ENCODE results near the gene UGT1A6.
"Not testable (repeated sequence)": the region's sequence is repeated elsewhere in the genome, so short reads cannot be mapped to it uniquely, and the experiment has no call there.

UGT1A6 gene

DNA sequence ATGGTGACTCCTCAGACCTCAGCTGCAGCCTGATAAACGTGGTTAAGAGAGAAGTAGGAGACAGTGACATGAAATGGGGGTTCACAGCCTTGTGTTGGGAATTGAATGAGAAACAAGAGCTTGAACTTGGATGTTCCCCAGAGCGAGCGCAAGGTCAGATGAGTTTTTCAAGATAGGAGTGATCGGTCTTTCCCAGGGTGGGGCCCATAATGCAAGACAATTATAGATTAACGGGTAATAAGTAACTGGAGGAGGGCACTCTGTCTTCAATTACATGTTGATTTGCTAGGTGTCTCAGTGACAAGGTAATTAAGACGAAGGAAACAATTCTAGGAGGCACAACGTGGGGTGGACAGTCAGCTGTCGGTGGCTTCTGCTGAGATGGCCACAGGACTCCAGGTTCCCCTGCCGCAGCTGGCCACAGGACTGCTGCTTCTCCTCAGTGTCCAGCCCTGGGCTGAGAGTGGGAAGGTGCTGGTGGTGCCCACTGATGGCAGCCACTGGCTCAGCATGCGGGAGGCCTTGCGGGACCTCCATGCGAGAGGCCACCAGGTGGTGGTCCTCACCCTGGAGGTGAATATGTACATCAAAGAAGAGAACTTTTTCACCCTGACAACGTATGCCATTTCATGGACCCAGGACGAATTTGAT, 20.0 kb downstream of the UGT1A6 start, which contains the start of gene UGT1A5:
Gene UGT1A5 (plus strand): TSS at position 297 of the 651 bp plus-strand sequence. CDS start 85 bp downstream, at position 382.
- no peak for DNase-seq (ENCODE audit: low read depth, low spot score)

DNA sequence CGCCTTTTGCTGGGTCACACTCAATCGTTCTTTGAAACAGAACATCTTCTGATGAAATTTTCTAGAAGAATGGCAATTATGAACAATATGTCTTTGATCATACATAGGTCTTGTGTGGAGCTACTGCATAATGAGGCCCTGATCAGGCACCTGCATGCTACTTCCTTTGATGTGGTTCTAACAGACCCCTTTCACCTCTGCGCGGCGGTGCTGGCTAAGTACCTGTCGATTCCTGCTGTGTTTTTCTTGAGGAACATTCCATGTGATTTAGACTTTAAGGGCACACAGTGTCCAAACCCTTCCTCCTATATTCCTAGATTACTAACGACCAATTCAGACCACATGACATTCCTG, 20.5 kb downstream of the UGT1A6 start:
- DNase-seq (ENCODE audit: low read depth, low spot score) = no peak
- H3K27ac ChIP-seq = no peak overlapping the region

More for the DNA sequence above, 20.0 kb downstream of the UGT1A6 start, which contains the start of gene UGT1A5:
- H3K27ac ChIP-seq = no peak within 1 kb of the TSS

DNA sequence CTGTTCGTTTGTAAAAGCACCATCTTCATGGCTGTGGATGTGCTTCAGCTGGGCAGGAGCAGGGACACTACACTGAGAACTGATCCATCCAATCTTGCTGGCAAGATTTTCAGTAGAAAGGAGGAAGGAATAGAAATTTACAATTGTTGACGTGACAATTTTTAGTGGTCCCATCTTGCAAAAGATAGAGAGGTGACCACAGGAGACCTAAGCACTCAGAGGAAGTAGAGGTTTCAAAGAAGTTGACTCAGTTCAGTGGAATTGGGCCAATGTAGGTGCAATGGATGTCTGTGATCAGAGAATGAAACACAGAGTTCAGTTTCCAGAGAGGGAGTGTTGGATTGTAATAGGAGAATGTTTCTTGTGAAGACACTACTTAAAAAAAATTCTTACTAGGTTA, 21.4 kb downstream of the UGT1A6 start:
- DNase-seq (ENCODE audit: low read depth, low spot score) = no peak
- no peak overlapping the region for H3K27ac ChIP-seq

DNA sequence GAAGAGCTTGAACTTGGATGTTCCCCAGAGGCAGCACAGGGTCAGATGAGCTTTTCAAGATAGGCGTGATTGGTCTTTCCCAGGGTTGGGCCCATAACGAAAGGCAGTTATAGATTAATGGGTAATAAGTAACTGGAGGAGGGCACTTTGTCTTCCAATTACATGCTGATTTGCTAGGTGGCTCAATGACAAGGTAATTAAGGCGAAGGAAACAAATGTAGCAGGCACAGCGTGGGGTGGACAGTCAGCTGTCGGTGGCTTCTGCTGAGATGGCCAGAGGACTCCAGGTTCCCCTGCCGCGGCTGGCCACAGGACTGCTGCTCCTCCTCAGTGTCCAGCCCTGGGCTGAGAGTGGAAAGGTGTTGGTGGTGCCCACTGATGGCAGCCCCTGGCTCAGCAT, 25.9 kb downstream of the UGT1A6 start, which contains the start of gene UGT1A4:
Gene UGT1A4 (plus strand): TSS at position 185 of the 400 bp plus-strand sequence. CDS start 85 bp downstream, at position 270.
- no peak for DNase-seq (ENCODE audit: low read depth, low spot score)
- no peak within 1 kb of the TSS for H3K27ac ChIP-seq

DNA sequence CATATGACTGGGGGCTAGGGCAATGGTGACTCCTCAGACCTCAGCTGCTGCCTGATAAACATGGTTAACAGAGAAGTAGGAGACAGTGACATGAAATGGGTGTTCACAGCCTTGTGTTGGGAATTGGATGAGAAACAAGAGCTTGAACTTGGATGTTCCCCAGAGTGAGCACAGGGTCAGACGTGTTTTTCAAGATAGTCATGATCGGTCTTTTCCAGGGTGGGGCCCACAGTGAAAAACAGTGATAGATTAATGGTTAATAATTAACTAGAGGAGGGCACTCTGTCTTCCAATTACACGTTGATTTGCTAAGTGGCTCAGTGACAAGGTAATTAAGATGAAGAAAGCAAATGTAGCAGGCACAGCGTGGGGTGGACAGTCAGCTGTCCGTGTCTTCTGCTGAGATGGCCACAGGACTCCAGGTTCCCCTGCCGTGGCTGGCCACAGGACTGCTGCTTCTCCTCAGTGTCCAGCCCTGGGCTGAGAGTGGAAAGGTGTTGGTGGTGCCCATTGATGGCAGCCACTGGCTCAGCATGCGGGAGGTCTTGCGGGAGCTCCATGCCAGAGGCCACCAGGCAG, 36.1 kb downstream of the UGT1A6 start, which contains the start of gene UGT1A3:
Gene UGT1A3 (plus strand): TSS at position 320 of the 579 bp plus-strand sequence. CDS start 85 bp downstream, at position 405.
- DNase-seq (ENCODE audit: low read depth, low spot score) = no peak
- H3K27ac ChIP-seq = no peak within 1 kb of the TSS

DNA sequence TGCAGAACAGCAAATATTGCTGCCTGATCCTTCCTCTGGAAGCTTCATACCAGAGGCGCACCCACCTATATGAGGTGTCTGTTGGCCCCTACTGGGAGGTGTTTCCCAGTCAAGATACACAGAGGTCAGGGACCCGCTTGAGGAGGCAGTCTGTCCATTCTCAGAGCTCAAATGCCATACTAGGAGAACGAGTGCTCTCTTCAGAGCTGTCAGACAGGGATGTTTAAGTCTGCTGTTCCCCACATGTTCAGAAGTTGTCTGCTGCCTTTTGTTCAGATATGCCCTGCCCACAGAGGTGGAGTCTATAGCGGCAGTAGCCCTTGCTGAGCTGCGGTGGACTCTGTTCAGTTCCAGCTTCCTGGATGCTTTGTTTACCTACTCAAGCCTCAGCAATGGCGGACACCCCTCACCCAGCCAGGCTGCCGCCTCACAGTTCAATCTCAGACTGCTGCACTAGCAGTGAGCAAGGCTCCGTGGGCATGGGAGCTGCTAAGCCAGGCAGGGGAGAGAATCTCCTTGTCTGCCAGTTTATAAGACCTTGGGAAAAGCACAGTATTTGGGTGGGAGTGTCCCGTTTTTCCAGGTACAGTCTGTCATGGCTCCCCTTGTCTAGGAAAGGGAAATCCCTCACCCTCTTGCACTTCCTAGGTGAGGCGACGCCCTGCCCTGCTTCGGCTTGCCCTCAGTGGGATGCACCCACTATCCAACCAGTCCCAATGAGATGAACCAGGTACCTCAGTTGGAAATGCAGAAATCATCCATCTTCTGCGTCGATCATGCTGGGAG, 44.4 kb downstream of the UGT1A6 start:
- not testable (repeated sequence) for DNase-seq (ENCODE audit: low read depth, low spot score); H3K27ac ChIP-seq

DNA sequence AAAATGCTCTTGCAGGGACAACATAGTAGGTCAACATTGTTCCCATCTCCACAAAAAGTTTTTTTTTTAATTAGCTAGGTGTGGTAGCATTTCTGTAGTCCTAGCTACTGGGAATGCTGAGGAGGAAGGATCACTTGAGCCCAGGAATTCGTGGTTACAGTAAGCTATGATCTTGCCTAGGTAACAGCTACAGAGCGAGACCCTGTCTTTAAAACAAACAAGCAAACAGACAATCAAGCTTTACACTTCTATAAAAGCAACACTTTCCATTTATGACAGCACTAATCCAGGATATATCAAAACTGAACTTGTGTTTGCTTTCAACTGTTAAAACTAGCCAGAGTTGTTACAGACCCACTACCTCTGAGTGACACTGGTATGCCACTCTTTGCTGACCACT, 48.2 kb downstream of the UGT1A6 start:
- no peak overlapping the region for H3K27ac ChIP-seq
- DNase-seq (ENCODE audit: low read depth, low spot score) = no peak

DNA sequence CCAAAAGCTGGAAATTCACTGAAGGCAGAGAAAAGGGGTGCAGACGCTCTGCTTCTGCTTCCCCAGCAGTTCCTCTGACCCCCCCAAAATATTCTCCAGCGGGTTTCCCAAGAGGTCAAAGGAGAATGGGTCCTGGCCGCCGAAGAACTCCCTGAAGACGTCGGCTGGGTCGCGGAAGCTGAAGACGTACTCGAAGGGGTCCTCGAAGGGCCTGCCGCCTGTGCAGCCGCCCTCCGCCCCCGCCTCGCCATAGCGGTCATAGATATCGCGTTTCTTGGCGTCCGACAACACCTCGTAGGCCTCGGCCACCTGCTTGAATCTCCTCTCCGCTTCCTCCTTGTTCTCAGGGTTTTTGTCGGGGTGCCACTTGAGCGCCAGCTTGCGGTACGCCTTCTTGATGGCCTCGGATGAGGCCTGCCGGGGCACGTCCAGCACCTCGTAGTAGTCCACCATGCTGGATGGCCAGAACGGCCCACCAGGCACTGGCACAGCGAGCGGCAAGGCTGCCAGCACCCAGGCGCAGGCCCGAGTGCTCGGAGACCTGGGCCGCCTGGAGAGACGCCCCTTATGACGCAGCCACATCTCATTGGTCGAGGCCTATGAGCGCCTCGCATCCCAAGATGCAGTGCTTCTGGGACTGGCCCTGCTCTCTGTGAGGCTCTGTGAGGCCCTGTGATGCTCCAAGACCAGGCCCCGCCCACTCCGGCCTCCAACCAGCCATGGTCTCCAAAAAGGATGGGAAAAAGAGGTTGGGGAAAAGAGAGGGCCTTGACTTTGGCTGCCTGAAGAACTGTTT, 51.0 kb downstream of the UGT1A6 start:
- H3K27ac ChIP-seq = no peak overlapping the region
- DNase-seq (ENCODE audit: low read depth, low spot score) = no peak

DNA sequence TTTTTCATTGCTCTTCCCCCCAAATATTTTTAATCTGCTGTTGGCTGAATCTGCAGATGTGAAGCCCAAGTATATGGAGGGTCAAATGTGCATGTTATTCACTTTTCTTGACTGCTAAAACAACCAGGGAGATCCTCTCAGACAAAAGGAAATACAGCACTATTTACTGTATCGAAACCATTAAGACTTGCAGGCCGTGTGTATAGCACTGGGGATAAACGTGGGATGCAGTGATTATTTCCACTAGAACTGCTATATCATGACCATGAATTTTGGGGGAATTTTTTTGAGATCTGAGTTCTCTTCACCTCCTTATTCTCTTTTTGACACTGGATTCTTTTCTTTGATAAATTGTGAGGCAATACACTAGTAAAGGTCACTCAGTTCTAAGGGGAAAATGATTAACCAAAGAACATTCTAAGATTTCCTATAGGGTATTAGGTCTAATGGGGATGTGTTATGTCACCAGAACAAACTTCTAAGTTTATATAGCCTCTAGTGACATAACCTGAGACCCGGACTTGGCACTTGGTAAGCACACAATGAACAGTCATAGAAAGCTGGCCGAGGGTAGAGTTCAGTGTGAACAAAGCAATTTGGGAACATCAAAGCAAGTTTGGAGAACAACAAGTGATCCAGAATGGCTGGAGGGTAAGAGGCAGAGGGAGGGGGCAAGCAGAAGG, 52.5 kb downstream of the UGT1A6 start:
- DNase-seq (ENCODE audit: low read depth, low spot score) = no peak
- H3K27ac ChIP-seq = no peak overlapping the region

DNA sequence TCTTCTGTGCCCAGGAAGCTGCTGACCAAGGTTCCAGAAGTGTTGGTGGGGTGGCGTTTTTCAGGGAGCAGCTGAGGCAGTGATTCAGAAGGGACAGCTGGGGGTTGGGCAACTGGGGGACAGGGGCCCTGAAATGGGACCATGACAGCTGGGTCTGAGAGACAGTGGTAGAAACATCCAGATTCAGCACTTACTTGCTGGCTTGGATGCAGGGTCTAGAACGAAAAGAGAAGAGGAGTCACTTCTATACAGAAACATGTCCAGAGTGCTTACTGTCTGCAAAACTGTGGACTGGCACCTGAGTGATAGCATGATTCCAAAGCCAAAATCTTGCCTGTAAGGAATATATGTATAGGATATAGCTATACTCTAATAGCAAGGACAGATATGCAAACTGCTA, 53.1 kb downstream of the UGT1A6 start:
- not testable (repeated sequence) for H3K27ac ChIP-seq; DNase-seq (ENCODE audit: low read depth, low spot score)

DNA sequence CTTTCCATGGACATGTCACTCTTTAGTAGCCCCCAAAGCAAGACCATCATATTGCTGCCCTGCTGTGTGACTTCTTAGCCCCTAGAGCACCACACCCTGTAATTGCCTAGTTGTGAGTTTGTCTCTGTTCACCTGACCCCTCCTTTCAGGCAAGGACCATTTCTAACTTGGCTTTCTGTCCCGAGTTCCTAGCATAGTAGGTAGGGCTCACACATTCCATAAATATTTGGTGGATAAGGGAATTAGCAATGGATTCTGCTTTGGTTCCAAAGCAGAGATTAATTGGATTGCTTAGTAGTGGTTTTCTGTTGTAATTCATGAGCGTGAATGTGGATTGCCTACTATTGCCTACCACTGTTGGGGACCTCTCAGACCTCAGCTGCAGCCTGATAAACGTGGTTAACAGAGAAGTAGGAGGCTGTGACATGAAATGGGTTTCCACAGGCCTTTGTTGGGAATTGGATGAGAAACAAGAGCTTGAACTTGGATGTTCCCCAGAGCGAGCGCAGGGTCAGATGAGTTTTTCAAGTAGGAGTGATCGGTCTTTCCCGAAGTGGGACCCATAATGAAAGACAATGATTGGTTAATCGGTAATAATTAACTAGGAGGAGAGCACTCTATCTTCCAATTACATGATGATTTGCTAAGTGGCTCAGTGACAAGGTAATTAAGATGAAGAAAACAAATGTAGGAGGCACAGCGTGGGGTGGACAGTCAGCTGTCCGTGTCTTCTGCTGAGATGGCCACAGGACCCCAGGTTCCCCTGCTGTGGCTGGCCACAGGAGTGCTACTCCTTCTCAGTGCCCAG, 54.0 kb downstream of the UGT1A6 start:
- no peak for DNase-seq (ENCODE audit: low read depth, low spot score)
- H3K27ac ChIP-seq = no peak overlapping the region

DNA sequence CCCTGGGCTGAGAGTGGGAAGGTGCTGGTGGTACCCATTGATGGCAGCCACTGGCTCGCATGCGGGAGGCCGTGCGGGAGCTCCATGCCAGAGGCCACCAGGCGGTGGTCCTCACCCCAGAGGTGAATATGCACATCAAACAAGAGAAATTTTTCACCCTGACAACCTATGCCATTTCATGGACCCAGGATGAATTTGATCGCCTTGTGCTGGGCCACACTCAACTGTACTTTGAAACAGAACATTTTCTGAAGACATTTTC, 54.5 kb downstream of the UGT1A6 start:
- H3K27ac ChIP-seq = no peak overlapping the region
- DNase-seq (ENCODE audit: low read depth, low spot score) = no peak

DNA sequence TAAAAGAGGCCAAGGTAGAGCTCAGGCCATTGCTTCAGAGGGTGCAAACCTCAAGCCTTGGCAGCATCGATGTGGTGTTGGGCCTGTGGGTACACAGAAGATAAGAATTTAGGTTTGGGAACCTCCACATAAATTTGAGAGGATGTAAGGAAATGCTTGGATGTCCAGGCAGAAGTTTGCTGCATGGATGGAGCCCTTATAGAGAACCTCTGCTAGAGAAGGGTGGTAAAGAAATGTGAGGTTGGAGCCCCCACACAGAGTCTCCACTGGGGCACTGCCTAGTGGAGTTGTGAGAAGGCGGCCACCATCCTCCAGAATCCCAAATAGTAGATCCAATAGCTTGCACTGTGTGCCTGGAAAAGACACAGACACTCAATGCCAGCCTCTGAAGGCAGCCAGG, 58.0 kb downstream of the UGT1A6 start:
- H3K27ac ChIP-seq; DNase-seq (ENCODE audit: low read depth, low spot score): not testable (repeated sequence)

DNA sequence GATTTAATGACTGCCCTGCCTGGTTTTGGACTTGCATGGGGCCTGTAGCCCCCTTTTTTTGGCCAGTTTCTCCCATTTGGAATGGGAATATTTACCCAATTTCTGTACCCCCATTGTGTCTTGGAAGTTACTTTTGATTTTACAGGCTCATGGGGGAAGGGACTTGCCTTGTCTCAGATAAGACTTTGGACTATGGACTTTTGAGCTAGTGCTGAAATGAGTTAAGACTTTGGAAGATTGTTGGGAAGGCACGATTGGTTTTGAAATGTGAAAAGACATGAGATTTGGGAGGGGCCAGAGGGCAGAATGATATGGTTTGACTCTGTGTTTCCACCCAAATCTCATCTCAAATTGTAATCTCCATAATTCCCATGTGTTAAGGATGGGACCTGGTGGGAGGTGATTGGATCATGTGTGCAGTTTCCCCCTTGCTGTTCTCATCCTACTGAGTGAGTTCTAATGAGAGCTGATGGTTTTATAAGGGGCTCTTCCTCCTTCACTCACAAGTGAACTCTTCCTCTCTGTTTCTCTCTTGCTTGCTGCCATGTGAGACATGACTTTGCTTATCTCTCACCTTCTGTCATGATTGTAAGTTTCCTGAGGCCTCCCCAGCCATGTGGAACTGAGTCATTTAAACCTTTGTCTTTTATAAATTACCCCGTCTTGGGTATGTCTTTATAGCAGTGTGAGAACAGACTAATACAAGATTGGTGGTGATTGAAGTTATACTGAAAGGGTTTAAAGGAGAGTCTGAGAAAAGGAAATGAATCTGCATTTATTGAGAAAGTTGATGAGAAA, 58.7 kb downstream of the UGT1A6 start:
- H3K27ac ChIP-seq; DNase-seq (ENCODE audit: low read depth, low spot score): not testable (repeated sequence)

DNA sequence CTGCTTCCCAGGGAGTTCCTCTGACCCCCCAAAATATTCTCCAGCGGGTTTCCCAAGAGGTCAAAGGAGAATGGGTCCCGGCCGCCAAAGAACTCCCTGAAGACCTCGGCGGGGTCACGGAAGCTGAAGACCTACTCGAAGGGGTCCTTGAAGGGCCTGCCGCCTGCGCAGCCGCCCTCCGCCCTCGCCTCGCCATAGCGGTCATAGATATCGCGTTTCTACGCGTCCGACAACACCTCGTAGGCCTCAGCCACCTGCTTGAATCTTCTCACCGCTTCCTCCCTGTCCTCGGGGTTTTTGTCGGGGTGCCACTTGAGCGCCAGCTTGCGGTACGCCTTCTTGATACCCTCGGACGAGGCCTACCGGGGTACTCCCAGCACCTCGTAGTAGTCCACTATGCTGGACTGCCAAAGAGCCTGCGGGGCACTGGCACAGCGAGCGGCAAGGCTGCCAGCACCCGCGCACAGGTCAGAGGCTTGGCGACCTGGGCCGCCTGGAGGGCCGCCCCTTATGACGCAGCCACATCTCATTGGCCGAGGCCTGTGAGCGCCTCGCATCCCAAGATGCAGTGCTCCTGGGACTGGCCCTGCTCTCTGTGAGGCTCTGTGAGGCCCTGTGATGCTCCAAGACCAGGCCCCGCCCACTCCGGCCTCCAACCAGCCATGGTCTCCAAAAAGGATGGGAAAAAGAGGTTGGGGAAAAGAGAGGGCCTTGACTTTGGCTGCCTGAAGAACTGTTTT, 62.4 kb downstream of the UGT1A6 start:
- no peak overlapping the region for H3K27ac ChIP-seq
- DNase-seq (ENCODE audit: low read depth, low spot score) = no peak

DNA sequence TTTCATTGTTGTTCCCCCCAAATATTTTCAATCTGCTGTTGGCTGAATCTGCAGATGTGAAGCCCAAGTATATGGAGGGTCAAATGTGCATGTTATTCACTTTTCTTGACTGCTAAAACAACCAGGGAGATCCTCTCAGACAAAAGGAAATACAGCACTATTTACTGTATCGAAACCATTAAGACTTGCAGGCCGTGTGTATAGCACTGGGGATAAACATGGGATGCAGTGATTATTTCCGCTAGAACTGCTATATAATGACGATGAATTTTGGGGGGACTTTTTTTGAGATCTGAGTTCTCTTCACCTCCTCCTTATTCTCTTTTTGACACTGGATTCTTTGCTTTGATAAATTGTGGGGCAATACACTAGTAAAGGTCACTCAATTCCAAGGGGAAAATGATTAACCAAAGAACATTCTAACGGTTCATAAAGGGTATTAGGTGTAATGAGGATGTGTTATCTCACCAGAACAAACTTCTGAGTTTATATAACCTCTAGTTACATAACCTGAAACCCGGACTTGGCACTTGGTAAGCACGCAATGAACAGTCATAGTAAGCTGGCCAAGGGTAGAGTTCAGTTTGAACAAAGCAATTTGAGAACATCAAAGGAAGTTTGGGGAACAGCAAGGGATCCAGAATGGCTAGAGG, 63.9 kb downstream of the UGT1A6 start:
- DNase-seq (ENCODE audit: low read depth, low spot score) = no peak
- no peak overlapping the region for H3K27ac ChIP-seq

DNA sequence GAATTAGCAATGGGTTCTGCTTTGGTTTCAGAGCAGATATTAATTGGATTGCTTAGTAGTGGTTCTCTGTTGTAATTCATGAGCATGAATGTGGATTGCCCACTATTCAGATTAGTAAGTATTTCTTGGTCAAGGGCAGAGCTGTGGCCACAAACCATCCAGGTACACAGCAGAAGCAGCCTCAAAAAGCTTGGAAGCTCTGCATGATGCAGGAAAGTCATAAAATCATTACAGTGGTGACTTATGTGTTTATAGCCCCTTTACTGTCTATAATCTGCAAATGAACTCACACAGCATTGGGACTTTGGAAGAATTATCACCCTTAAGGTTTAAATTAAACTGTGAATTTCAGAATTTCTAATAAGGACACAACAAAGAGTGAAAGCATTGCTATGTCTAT, 65.5 kb downstream of the UGT1A6 start:
- DNase-seq (ENCODE audit: low read depth, low spot score) = no peak
- H3K27ac ChIP-seq = no peak overlapping the region

Data from epithelial cell of prostate (primary cell).